Measurements from ENCODE around the gene ZNF189.
A peak's percentile ranks its signal among the peaks of the same experiment; 100 is the strongest.

ZNF189 gene

DNA sequence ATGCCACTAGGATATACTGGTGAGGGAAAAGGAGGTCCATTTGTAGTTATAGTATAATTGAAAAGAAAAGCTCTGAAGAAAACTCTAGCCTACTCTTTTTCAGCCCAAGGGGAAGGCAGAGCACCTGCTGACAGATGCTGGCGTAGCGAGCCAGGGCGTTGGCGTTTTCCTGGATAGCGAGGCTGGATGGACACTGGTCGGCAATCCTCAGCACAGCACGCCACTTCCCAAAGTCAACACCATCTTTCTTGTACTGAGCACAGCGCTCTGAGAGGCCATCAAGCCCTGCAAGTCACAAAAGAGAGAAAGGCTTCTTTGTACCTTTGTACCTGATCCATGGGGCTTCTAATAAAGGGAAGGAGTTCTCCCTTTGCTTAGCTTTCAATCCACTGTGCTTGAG, 28.7 kb downstream of the ZNF189 start:
- DNase-seq: no peak

DNA sequence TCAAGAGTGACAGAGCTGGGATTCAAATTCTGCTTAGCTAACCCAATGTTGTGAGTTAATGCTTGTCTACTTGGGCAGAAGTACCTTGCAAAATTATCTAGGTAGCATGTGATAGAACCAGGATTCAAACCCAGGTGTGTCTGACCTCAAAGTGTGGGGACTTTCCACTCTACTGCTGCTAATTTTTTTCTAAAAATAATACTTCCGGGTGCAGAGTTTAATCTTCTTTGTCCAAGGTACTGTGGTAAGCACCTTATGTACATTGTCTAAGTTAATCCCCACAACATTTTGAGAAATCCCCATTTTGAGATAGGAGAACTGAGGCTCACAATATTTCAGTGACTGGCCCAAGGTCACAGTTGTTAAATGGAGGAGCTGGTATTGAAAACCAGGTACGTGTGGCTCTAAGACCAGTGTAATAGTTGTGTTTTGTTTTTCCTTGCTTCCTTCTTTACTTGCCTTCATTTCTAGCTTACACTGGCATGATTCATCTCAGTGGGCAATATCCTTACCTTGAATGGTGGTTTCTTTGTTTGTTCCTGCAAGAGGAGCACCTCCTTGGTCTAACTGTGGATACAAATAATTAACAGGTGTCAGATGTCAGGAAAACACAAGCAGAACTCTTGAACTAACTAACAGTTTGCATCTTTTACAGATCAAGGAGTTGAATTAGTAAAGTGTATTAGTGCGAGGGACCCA, 29.5 kb downstream of the ZNF189 start:
- DNase-seq: no peak

DNA sequence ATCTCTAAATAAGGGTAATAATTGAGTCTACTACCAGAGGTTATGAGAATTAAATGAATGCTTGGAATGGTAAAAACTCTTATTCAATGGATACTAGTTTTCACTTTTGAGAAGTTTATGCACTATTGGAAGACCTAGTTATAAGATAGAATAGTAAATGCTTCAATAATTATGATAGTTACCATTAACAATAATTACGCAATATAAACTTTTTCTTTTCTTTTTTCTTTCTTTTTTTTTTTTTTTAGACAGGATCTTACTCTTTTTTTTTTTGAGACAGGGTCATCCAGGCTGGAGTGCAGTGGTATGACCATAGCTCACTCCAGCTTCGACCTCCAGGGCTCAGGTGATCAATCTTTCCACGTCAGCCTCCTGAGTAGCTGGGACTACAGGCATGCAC, 30.3 kb downstream of the ZNF189 start:
- no peak for DNase-seq

DNA sequence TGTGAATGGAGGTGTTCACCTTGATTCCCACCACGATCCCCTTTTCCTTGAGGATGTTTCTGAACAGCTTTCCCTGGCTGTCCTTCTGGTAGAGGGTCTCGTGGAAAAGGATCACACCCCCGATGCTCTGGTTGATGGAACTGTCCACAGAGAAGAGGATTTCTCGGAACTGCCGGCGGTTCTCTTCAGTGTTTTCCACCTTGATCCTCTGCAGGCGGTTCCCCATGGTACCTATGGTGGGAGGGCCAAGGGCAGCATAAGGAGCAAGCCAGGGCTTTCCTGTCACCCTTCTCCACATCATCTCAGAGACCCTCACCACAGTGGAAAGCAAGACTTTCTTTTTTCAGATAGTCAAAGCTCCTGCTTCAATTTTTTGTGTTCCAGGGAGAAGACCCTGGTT, 31.1 kb downstream of the ZNF189 start:
- DNase-seq: no peak

DNA sequence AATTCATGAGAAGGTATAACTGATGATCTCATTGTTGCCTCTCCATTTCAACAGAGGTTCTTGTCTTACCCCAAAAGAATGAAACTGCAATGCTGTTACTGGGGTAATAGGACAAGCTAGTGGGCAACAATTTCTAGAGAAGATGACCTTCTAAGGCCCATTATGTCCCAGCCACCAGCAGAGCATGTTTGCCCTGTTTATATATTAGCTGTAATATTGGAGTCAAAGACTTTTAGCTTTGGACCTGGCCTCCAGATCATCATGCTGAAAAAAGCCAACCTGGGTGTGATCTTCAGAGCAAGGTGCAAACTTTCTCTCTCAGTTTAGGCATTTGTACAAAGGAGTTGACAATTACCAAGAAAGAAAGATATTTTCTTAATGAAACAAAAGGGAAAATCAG, 33.5 kb downstream of the ZNF189 start:
- no peak for DNase-seq

DNA sequence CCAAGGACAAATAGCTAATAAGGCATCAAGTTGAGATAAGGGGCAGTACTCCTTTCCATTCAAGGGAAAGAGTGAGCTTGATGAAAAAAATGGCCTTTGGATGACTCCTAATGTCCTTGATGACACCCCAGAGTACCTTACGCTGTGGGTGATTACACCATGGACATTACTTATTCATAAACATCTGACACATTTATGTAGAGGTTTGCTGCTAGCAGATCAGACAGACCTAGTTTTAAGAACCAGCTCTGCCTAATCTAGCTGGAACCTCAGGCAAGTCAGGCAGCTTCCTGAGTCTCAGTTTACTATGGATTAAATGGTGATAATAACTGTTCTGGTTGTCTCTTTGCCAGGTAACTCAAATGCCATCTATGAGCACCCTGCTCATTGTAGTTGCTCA, 34.1 kb downstream of the ZNF189 start:
- no peak for DNase-seq

DNA sequence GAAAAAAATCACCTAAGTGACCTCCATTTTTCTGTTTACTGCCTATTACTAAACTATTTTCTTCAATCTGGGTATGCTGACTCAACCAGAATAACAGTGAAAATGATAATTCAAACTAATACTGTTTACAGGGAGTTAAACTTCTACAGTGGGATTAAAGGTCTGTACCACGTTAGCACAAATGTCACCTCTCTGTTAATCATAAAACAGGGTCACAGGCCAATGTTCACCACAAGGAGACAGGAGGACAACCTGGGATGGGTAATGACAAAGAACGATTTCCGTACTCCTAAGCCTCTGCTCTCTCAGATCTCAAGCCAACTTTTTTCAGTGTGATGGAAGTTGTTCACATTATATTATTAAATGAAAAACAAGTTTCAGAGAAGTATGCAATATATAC, 34.6 kb downstream of the ZNF189 start:
- no peak for DNase-seq

DNA sequence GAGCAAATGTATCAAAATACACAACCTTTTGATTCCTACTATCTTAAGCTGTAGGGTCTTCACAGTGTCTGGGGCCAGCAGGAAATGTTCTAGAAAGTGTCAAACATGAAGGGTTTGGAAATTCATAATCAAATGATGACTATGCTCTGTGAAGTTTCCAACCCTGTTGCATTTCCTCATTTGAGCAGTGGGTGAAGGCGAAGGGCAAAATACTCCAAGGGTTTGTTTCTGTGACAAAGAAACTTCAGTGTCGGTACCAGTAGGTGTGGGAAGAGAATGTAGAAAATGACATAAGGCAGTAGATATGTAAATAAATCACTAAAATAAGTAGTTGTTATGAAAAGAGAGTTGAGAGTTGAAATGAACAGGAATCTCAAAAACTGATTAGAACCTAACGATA, 36.3 kb downstream of the ZNF189 start:
- DNase-seq: no peak

DNA sequence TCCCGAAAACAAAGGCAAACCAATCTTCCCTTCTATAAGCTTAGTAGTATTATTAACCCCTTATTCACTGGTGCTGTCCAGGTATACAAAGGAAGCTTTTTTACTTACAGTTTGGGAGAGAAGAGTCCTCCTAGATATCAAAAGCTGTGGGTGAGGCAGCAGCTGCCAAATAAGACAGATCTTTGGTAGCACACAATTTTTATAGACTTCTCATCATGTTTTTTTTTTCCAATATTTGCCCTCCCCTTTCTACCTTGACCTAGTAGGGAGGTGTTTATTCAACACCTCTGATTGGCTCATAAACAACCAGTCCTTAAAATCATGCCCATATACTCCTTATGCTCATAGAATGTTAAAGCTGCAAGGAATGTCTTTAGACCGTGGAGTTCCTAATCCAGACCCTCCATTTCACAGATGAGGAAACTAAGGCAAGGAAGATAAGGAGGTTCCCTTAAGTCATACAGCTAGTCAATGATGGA, 37.0 kb downstream of the ZNF189 start, which contains the start of gene ALDOB:
Gene ALDOB, minus strand, starts transcription at position 174 of the 479 bp plus-strand sequence. CDS start 4,887 bp downstream, outside the sequence.
- DNase-seq: no peak

DNA sequence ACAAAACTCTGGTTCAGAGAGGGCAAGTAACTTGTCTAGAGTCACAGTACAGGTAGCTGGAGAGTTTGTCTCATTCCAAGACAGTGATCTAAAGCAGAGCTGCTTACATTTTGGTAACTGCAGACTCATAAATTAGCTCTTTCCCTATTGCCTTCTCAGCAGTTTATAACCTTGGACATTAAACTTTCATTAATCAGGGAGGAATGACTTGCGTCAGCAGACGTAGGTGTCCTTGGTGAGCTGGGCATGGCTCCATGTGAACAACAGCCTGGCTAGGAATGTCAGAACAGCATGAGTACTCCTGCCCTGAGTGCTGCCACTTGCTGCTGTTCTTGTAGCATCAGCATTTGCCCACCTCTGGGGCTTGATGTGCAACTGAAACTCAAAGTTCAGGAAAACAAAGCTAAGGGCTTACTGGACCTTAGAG, 39.2 kb downstream of the ZNF189 start:
- DNase-seq: no peak

DNA sequence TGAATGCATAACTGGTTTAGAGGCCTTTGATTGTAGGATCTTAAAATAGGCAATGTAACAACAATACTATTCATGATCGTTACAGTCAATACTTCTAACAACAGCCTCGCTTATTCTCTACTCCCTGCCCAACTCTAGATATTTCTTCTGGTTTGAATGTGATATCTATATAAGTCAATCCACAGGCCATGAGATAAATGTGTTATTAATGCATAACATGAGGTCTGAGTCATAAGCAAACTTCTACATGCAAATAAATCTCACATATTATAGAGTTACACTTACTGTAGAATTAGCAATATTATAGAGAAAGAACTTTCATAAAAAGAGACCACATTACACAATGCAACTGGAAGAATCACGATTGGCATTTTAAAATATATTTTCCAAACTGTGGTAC, 39.9 kb downstream of the ZNF189 start:
- DNase-seq: no peak

DNA sequence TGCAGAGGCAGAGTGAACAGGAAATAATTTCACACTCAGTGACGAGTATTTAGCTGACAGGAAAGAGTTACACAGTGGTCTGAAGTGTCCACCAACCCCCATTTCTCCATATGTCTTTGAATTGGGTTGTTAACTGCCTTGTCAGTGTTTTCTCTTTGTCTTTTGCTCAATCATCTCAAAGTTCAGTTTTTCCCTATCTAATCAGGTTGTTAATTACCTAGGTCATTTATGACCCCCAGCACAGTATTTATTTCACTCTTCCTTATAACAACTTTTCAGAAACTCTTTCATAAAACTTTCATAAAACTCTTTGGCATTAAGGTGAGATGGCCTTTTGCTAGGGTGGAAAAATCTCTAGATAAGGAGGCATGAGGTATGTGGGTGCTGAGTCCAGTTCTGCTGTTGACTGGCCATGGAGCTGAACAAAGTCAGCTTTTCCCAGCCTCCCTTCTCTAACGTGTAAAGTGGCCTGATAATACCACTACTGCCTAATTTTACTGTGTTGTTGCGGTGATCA, 42.1 kb downstream of the ZNF189 start:
- no peak for DNase-seq

DNA sequence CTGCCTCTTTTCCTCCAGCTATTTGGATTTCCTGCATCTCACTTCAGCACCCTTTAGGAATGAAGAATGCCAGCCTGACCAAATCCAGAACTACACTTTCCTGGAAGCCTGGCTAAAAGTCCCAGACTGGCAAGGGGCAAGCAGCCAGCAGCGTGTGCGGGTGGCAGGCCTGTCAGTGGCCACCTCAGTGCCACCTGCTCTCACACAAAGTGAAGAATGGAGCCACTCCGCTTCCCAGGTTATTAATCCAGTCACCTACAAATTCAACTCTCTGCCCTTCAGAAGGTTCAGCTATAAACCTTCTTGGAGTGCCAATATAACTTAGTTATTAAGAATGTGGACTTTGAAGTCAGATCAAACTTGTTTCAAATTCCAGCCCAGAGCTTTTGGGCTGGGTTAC, 43.7 kb downstream of the ZNF189 start:
- no peak for DNase-seq

DNA sequence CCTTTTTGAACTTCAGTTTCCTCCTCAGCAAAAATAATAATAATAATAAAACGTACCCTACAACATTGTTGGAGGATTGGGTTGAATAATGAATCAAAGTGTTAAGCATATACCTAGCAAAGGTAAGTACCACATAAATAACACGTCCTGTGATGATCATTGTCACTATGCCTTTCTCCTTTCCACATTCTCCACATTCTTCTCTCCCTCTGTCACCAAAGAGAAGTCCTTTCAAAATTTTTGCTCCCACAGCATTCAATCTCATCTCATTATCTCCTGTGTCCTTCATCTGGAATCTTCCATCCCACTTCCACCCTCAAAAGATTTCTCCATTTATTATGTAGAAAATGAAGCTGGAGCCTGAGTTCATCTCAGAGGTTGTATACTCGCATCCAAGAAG, 44.1 kb downstream of the ZNF189 start:
- no peak for DNase-seq

DNA sequence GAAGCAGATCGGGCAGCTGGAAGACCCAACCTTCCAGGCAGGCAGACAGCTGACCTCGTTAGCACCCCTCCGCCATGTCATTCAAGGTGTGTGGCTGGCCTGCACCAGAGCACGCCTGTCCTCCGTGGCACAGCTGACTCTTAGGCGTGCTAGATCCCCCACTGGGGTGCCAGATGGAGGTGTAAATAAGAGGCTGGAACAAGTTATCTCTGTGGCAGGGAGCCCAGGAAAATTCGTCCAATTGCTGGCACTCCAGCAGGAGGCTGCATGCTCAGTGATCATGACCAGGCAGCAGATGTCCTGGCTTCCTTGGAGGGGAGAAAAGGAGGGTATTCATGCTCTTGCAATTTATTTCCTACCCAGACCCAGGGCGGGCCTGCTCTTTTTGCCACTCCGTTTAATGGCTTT, 44.7 kb downstream of the ZNF189 start:
- DNase-seq: no peak

DNA sequence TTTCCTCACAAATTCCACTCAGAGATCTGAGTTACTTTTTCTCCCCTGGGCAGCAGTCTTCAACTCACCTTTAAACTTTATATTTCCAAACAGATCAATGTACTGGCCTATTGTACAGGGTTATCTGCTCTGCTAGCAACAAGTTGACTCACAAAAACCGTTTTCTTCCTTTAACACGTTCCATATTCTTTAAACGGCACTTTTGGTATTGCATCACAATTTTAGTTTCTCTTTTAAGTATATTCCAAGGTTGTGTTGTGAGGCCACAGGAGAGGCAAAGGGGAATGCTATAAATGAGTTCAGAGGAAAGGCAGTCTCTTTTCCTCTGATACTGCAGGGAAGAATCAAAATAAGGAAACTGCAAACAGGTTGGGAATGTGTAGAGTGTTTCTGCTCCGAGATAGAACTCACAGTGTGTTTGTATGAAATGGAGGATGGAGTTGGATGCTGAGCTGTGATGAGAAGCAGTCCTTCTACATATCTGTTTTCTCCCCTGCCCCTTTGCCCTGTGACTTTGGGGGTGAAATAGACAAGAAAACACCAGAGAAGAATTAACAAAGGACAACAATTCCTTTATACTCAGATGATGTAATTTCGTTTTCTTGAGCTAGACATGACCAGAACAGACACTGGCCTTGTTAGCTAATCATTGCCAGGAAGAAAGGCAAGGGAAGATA, 46.8 kb downstream of the ZNF189 start:
- DNase-seq: no peak

DNA sequence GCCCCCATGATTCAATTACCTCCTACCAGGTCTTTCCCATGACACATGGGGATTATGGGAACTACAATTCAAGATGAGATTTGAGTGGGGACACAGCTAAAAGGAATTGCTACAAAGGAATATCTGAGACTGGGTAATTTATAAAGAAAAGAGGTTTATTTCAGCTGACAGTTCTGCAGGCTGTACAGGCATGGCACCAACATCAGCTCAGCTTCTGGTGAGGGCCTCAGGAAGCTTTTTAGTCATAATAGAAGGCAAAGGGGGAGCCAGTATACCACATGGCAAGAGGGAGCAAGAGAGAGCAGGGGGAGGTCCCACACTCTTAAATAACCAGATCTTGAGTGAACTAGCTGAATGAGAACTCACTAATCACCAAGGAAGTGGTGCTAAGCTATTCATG, 48.1 kb downstream of the ZNF189 start:
- DNase-seq: no peak

DNA sequence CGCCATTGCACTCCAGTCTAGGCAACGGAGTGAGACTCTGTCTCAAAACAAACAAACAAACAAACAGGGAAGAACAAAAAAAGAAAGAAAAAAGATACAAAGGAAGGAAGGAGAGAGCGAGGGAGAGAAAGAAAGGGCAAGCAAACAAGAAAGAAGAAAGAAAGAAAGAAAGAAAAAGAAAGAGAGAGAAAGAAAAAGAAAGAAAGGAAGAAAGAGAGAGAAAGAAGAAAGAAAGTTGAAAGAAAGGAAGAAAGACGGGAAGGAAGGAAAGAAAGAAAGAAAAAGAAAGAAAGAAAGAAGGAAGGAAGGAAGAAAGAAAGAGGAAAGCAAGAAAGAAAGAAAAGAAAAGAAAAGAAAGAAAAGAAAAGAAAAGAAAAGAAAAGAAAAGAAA, 50.0 kb downstream of the ZNF189 start:
- no peak for DNase-seq

DNA sequence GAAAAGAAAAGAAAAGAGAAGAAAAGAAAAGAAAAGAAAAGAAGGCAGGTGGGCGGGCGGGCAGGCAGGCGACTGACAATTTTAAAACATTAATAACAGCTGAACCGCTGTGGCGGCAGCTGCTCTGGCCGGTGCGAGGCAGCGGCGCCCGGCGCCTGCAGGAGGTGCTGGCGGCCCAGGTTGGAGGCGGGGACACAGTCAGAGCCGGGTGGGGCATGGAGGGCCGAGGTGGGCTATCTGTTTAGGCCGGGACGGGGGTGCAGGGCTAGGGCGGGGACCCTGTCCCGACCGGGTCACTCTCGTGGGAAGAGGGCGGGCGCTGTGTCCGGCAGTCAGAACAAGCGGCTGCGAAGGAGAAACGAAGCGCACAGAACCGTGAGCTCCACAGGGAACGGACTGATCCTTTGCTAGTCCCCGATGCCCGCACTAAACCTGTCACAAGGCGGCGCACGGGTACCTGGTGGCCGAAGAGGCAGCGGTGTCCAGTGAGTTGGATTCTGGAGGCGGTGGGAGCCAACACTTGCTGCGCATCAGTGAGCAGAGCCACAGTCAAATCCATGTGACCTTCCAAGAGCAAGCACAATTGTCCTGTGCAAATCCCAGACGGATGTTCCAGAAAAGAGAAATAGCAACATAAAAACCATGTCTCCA, 50.5 kb downstream of the ZNF189 start:
- DNase-seq: peak in 1 of 2 donors; percentile 12

DNA sequence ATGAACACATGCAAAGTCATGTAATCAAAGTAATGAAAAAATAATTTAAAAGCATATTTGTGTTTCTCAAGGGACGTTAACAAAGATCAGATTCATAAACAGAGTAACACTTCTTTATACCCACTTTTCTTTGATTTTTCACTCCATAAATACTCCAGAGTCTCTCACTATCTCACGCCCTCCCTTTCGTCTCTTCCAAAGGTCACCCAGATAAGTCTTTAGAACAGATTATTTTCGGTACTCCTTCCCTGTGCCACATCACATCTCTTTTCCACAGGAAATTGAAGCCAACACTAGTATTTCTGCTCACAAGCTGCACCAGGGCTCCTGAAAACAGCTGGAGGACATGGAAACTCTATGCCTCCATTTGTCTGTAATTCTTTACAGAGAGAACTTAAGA, 52.3 kb downstream of the ZNF189 start:
- DNase-seq: no peak

DNA sequence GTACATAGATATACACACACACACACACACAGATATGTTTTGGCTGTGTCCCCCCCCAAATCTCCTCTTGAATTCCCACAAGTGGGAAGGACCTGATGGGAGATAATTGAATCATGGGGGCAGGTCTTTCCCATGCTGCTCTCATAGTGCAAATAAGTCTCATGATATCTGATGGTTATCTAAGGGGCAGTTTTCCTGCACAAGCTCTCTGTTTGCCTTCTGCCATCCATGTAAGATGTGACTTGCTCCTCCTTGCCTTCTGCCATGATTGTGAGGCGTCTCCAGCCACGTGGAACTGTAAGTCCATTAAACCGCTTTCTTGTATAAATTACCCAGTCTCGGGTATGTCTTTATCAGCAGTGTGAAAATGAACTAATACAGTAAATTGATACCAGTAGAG, 52.8 kb downstream of the ZNF189 start:
- no peak for DNase-seq

DNA sequence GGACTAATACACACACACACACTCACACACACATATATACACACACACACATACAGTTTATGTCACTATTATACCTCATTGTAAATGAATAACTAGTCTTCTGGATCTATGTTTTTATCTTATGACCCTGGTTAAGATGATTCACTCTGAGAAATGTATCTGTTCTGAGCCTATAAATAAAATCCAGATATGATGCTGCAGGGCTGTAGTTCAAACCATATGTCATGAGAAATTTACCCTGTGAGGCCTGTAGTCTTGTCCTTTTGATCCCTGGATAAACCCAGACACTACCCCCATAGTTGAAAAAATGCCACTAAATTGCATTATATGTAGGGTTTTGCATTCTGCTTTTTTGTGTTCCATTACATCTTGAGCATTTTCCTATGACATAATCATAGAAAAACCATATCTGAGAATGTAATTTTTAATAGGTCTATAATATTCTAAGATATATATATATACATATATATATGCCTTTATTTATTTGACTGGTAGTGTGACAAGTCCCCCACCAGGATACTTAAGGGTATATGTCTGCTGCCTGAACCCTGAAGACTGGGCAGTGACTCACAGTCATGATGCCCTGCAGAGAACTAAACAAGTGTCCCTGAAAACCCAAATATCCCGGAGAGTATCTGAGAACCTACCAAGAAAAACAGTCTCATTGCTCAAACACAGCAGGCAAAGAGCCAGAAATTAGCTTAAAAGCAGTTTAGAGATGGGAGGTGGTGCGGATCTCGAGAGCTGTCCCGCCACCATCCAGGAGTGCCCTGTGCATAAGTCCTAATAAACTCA, 55.3 kb downstream of the ZNF189 start:
- DNase-seq: no peak

DNA sequence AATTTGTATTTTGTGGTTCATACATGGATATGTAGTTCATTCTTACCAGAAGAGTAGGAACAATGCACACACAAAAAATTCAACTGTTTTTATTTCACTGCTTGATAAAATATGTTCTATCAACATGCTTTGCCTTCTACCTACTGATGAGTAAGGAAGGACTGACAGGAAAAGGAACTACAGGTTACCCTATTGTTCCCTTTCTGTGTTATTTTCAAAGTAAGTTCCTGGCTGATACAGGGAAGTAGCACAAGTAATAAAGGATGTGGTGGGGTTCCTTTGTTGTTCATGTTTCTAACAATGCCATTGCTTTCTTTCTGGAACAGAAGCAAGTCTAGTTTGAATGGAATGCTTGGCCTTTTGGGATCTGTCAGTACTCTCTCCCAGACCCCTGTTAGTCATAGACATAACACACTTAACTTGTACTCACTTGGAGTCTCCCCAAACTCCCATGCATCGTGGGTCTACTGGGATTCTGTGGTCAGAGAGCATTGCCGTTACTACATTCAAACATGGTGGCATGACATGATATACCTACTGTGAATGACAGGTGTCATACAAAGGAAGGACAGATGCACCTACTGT, 57.1 kb downstream of the ZNF189 start:
- no peak for DNase-seq
